Esophagus squamous epithelium (tissue), 4 donors: ENCODE data around the gene AUTS2.

Experiments used
- CTCF ChIP-seq, 6 experiments: fragments of 450-650 bp in 4 of 6; fragments of 200-600 bp in 2 of 6; sonication (generic) in 2 of 6; IDR thresholded peaks; one replicate each; pipeline ENCODE4 v1.5.1; 2016 to 2019; ENCODE audit warnings: antibody characterized with exemption in 6 of 6, mild to moderate bottlenecking in 4 of 6, moderate library complexity in 4 of 6
- POLR2A ChIP-seq, 4 donors: fragments of 450-650 bp; IDR thresholded peaks; one replicate each; pipeline ENCODE4 v1.6.1; 2017; ENCODE audit warnings: antibody characterized with exemption in 4 of 4, mild to moderate bottlenecking in 4 of 4, moderate library complexity in 3 of 4

- TF ChIP-seq CTCF (IDR thresholded peaks at IDR 0.05) (no peak), POLR2A (IDR thresholded peaks at IDR 0.05) (no peak)
These were observed 184.8 kb downstream of the AUTS2 start for GRCh38 chr7:69782917-69783684.
